H9 (cell line): Measurements from ENCODE around the gene ADAD2. TPM values are rescaled to one million over a fixed set of nuclear protein-coding genes. Genes with fewer than 3 reads are reported as not detected.
A peak's percentile ranks its signal among the peaks of the same experiment; 100 is the strongest.

Experiments used
- DNase-seq: peaks from one replicate; pipeline ENCODE4 v3.0.0-alpha.2; 2017
- H2AFZ ChIP-seq: one replicate; pipeline ENCODE4 v1.6.1; 2013; ENCODE audit warnings: mild to moderate bottlenecking, low read length, control low read depth, moderate library complexity
- H2AK5ac ChIP-seq: 2 replicates; pipeline ENCODE4 v1.6.1; 2013; ENCODE audit warnings: low read length, control low read depth, mixed read lengths; ENCODE audit not compliant: insufficient read length
- H2BK120ac ChIP-seq: one replicate; pipeline ENCODE4 v1.6.1; 2013; ENCODE audit warnings: low read depth, mild to moderate bottlenecking, low read length, control low read depth, inconsistent platforms; ENCODE audit not compliant: poor library complexity, severe bottlenecking
- H2BK12ac ChIP-seq: 2 replicates; pipeline ENCODE4 v1.6.1; 2013; ENCODE audit warnings: low read length, control low read depth, mixed read lengths, low read depth; ENCODE audit not compliant: insufficient read length
- H2BK15ac ChIP-seq: 2 replicates; pipeline ENCODE4 v1.6.1; 2013; ENCODE audit warnings: low read depth, low read length, control low read depth
- H2BK20ac ChIP-seq: one replicate; pipeline ENCODE4 v1.6.1; 2013; ENCODE audit warnings: low read depth, mild to moderate bottlenecking, low read length, control low read depth, inconsistent platforms; ENCODE audit not compliant: poor library complexity, severe bottlenecking
- H2BK5ac ChIP-seq: 2 replicates; pipeline ENCODE4 v1.6.1; 2013; ENCODE audit warnings: low read length, control low read depth, mixed read lengths; ENCODE audit not compliant: insufficient read length
- H3K14ac ChIP-seq: 2 replicates; pipeline ENCODE4 v1.6.1; 2013; ENCODE audit warnings: low read length, control low read depth; ENCODE audit not compliant: insufficient read depth
- H3K18ac ChIP-seq: 2 replicates; pipeline ENCODE4 v1.6.1; 2013; ENCODE audit warnings: low read depth, mild to moderate bottlenecking, mixed read lengths, low read length, control low read depth; ENCODE audit not compliant: insufficient read length
- H3K23ac ChIP-seq: 2 replicates; pipeline ENCODE4 v1.6.1; 2013; ENCODE audit warnings: low read length, control low read depth, mixed read lengths, low read depth; ENCODE audit not compliant: insufficient read length
- H3K23me2 ChIP-seq: 2 replicates; pipeline ENCODE4 v1.6.1; 2013; ENCODE audit warnings: low read depth, mild to moderate bottlenecking, mixed read lengths, low read length, control low read depth; ENCODE audit not compliant: insufficient read length, poor library complexity, severe bottlenecking
- H3K27ac ChIP-seq: 2 replicates; pipeline ENCODE4 v1.5.1; 2013; ENCODE audit warnings: low read length, control low read depth, mixed read lengths, low read depth; ENCODE audit not compliant: insufficient read length
- H3K27me3 ChIP-seq: 2 replicates; pipeline ENCODE4 v1.6.1; 2013; ENCODE audit warnings: low read length, control low read depth, inconsistent platforms; ENCODE audit not compliant: insufficient read depth
- H3K4ac ChIP-seq: 2 replicates; pipeline ENCODE4 v1.6.1; 2013; ENCODE audit warnings: low read depth, mild to moderate bottlenecking, control low read depth, inconsistent platforms, low read length, moderate library complexity
- H3K4me1 ChIP-seq: 2 replicates; pipeline ENCODE4 v1.6.1; 2013; ENCODE audit warnings: low read length, control low read depth, inconsistent platforms; ENCODE audit not compliant: insufficient read depth
- H3K4me2 ChIP-seq: 2 replicates; pipeline ENCODE4 v1.6.1; 2013; ENCODE audit warnings: low read length, control low read depth, mixed read lengths; ENCODE audit not compliant: insufficient read length, insufficient read depth
- H3K56ac ChIP-seq: 2 replicates; pipeline ENCODE4 v1.6.1; 2013; ENCODE audit warnings: low read depth, mild to moderate bottlenecking, mixed read lengths, low read length, control low read depth; ENCODE audit not compliant: insufficient read length
- H3K79me1 ChIP-seq: 2 replicates; pipeline ENCODE4 v1.6.1; 2013; ENCODE audit warnings: low read depth, mild to moderate bottlenecking, moderate library complexity, low read length, control low read depth, inconsistent platforms; ENCODE audit not compliant: insufficient read depth, poor library complexity, severe bottlenecking
- H3K79me2 ChIP-seq: 2 replicates; pipeline ENCODE4 v1.6.1; 2013; ENCODE audit warnings: low read length, control low read depth, inconsistent platforms; ENCODE audit not compliant: insufficient read depth
- H3K9ac ChIP-seq: 2 replicates; pipeline ENCODE4 v1.6.1; 2013; ENCODE audit warnings: low read length, control low read depth, mixed read lengths; ENCODE audit not compliant: insufficient read length; ENCODE audit errors: extremely low read depth
- H3K9me3 ChIP-seq: one replicate; pipeline ENCODE4 v1.6.1; 2013; ENCODE audit warnings: low read depth, low read length, inconsistent platforms; ENCODE audit not compliant: control insufficient read depth
- H3T11ph ChIP-seq: one replicate; pipeline ENCODE4 v1.6.1; 2013; ENCODE audit warnings: mild to moderate bottlenecking, low read length, control low read depth, inconsistent platforms
- H4K20me1 ChIP-seq: one replicate; pipeline ENCODE4 v1.6.1; 2013; ENCODE audit not compliant: control insufficient read depth, insufficient read length, insufficient read depth
- H4K5ac ChIP-seq: 2 replicates; pipeline ENCODE4 v1.6.1; 2013; ENCODE audit warnings: low read depth, mild to moderate bottlenecking, mixed read lengths, low read length, control low read depth; ENCODE audit not compliant: insufficient read length
- H4K8ac ChIP-seq: replicated peaks from 2 replicates; pipeline ENCODE4 v1.6.1; 2013; ENCODE audit warnings: low read length, control low read depth, mixed read lengths, low read depth; ENCODE audit not compliant: insufficient read length
- H4K91ac ChIP-seq: 2 replicates; pipeline ENCODE4 v1.6.1; 2013; ENCODE audit warnings: low read depth, mild to moderate bottlenecking, moderate library complexity, mixed read lengths, low read length, control low read depth; ENCODE audit not compliant: insufficient read length
- H3K27ac Mint-ChIP-seq, 3 experiments: 2 replicates in 2 of 3; 3 replicates in 1 of 3; pipeline ENCODE4 v1.8.0; 2020 to 2021; ENCODE audit warnings: mixed read lengths in 3 of 3, mild to moderate bottlenecking in 1 of 3, moderate library complexity in 1 of 3
- H3K27me3 Mint-ChIP-seq: 2 replicates; pipeline ENCODE4 v1.8.0; 2021; ENCODE audit warnings: low read depth, mild to moderate bottlenecking, moderate library complexity, mixed read lengths
- H3K36me3 Mint-ChIP-seq, 3 experiments: 2 replicates in 2 of 3; 3 replicates in 1 of 3; pipeline ENCODE4 v1.8.0; 2020 to 2021; ENCODE audit warnings: low read depth in 3 of 3, mixed read lengths in 3 of 3; ENCODE audit not compliant: insufficient read depth in 1 of 3
- H3K4me1 Mint-ChIP-seq, 2 experiments: 2 replicates each; pipeline ENCODE4 v1.8.0; 2020; ENCODE audit warnings: mixed read lengths in 2 of 2
- H3K4me3 Mint-ChIP-seq, 2 experiments: 2 replicates in 1 of 2; 3 replicates in 1 of 2; pipeline ENCODE4 v1.8.0; 2020 to 2021; ENCODE audit warnings: mild to moderate bottlenecking in 2 of 2, mixed read lengths in 2 of 2, moderate library complexity in 1 of 2
- H3K9me3 Mint-ChIP-seq, 2 experiments: 2 replicates in 1 of 2; 3 replicates in 1 of 2; pipeline ENCODE4 v1.8.0; 2020; ENCODE audit warnings: mild to moderate bottlenecking in 2 of 2, mixed read lengths in 2 of 2, moderate library complexity in 1 of 2
- WGBS: extraction: QIAGEN DNeasy Blood & Tissue Kit; methylation state at CpG from one replicate; pipeline ENCODE4 v1.1.7; 2013; ENCODE audit warnings: missing lambda C conversion rate, low lambda C conversion rate, mixed read lengths; ENCODE audit not compliant: insufficient read length; ENCODE audit errors: extremely low coverage; 5-methylcytosine and 5-hydroxymethylcytosine counted together
- total RNA-seq: library from RNA; stranded (reverse); gene quantifications from 2 replicates; pipeline ENCODE4 v1.2.1, GENCODE V29; 2021
- TF ChIP-seq, protein P1 (sequence below): fragments of 200-600 bp; sonication (generic); conservative IDR thresholded peaks from 3 replicates; pipeline ENCODE4 v1.8.0; 2021; ENCODE audit warnings: antibody characterized with exemption, mild to moderate bottlenecking

Gene ADAD2
- total RNA-seq, 1 experiment from 2014 or later: 1.0 TPM

DNA sequence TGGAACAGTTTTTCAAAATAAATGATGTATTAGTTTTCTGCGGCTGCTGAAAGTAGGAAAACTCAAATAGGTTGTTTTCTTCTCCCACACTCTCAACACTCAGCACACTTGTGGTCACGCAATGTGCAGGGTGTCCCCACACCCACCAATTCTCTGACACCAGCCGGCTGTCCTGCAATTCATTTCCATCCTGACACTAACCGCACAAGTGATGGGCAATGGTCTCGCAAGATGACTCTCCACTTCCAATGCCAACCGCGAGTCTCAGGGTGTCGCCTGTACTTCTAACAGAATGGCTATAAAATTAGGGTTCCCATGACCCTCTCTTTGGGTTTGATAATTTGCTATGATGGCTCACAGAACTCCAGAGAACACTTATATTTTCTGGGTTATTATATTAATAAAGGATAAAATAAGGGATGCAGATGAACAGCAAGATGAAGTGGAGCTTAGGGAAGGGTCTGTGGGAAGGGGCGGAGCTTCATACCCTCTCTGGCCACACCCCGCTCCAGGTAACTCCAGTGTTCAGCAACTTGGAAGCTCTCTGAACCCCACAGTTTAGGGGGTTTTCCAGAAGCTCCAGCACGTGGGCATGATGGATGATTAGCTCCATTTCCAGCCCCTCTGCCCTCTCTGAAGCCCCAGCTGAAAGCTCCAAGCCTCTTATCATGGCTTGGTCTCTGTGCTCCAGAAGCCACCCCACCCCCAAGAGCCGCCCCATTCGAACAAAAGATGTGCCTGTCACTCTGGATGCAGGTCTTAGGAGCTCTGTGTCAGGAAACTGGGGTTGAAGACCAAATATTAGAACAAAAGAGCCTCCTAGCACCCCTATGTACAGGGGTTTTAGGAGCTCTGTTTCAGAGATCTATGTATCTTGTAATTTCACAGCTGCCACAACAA is 23.9 kb upstream of the ADAD2 start:
- Histone ChIP-seq H3K79me1 (no peaks in the 10 kb centered on the region), H2BK15ac (no peak overlapping the region), H3K23me2 (no peaks in the 10 kb centered on the region), H2AFZ (peak overlapping the region; percentile 97), H3K4ac (no peak overlapping the region), H3K23ac (no peak overlapping the region), H3K4me1 (no peaks in the 10 kb centered on the region), H3K9ac (no peak overlapping the region), H3K27ac (no peak overlapping the region), H3K4me2 (no peak overlapping the region), H2BK5ac (no peak overlapping the region), H3T11ph (no peak overlapping the region), H4K91ac (no peak overlapping the region), H2BK12ac (no peak overlapping the region), H3K27me3 (no peaks in the 10 kb centered on the region), H3K56ac (no peak overlapping the region), H2AK5ac (no peak overlapping the region), H4K5ac (no peak overlapping the region), H2BK120ac (no peak overlapping the region), H3K18ac (no peak overlapping the region), H3K14ac (no peak overlapping the region), H3K79me2 (no peaks in the 10 kb centered on the region), H2BK20ac (no peak overlapping the region), H3K9me3 (no peaks in the 10 kb centered on the region), H4K20me1 (no peaks in the 10 kb centered on the region), H4K8ac (no peak overlapping the region)
- H3K27ac Mint-ChIP-seq: 0 out of 7 replicates have a peak overlapping the region, but pooled peaks of 1 of the 3 experiments have one; percentile 35
- TF ChIP-seq, protein P1, sequence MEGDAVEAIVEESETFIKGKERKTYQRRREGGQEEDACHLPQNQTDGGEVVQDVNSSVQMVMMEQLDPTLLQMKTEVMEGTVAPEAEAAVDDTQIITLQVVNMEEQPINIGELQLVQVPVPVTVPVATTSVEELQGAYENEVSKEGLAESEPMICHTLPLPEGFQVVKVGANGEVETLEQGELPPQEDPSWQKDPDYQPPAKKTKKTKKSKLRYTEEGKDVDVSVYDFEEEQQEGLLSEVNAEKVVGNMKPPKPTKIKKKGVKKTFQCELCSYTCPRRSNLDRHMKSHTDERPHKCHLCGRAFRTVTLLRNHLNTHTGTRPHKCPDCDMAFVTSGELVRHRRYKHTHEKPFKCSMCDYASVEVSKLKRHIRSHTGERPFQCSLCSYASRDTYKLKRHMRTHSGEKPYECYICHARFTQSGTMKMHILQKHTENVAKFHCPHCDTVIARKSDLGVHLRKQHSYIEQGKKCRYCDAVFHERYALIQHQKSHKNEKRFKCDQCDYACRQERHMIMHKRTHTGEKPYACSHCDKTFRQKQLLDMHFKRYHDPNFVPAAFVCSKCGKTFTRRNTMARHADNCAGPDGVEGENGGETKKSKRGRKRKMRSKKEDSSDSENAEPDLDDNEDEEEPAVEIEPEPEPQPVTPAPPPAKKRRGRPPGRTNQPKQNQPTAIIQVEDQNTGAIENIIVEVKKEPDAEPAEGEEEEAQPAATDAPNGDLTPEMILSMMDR: no peak
- no peak for DNase-seq
- peaks cover 5% of the 10 kb centered on the region for H3K27me3 Mint-ChIP-seq
- no peaks in the 10 kb centered on the region for H3K36me3 Mint-ChIP-seq
- WGBS: no CpG with 5 or more reads among the region's 13 CpGs
- H3K4me1 Mint-ChIP-seq: peaks cover 0 to 2% of the 10 kb centered on the region in 2 experiments; a peak in 2 of 4 replicates
- no peak overlapping the region for H3K4me3 Mint-ChIP-seq
- no peaks in the 10 kb centered on the region for H3K9me3 Mint-ChIP-seq
